H9 (cell line): Measurements from ENCODE around the gene RPLP1. TPM values are rescaled to one million over a fixed set of nuclear protein-coding genes. Genes with fewer than 3 reads are reported as not detected.
A peak's percentile ranks its signal among the peaks of the same experiment; 100 is the strongest.

Source experiments
- DNase-seq: peaks from one replicate; pipeline ENCODE4 v3.0.0-alpha.2; 2017
- H2AFZ ChIP-seq: one replicate; pipeline ENCODE4 v1.6.1; 2013; ENCODE audit warnings: mild to moderate bottlenecking, low read length, control low read depth, moderate library complexity
- H2AK5ac ChIP-seq: 2 replicates; pipeline ENCODE4 v1.6.1; 2013; ENCODE audit warnings: low read length, control low read depth, mixed read lengths; ENCODE audit not compliant: insufficient read length
- H2BK120ac ChIP-seq: one replicate; pipeline ENCODE4 v1.6.1; 2013; ENCODE audit warnings: low read depth, mild to moderate bottlenecking, low read length, control low read depth, inconsistent platforms; ENCODE audit not compliant: poor library complexity, severe bottlenecking
- H2BK12ac ChIP-seq: 2 replicates; pipeline ENCODE4 v1.6.1; 2013; ENCODE audit warnings: low read length, control low read depth, mixed read lengths, low read depth; ENCODE audit not compliant: insufficient read length
- H2BK15ac ChIP-seq: 2 replicates; pipeline ENCODE4 v1.6.1; 2013; ENCODE audit warnings: low read depth, low read length, control low read depth
- H2BK20ac ChIP-seq: one replicate; pipeline ENCODE4 v1.6.1; 2013; ENCODE audit warnings: low read depth, mild to moderate bottlenecking, low read length, control low read depth, inconsistent platforms; ENCODE audit not compliant: poor library complexity, severe bottlenecking
- H2BK5ac ChIP-seq: 2 replicates; pipeline ENCODE4 v1.6.1; 2013; ENCODE audit warnings: low read length, control low read depth, mixed read lengths; ENCODE audit not compliant: insufficient read length
- H3K14ac ChIP-seq: 2 replicates; pipeline ENCODE4 v1.6.1; 2013; ENCODE audit warnings: low read length, control low read depth; ENCODE audit not compliant: insufficient read depth
- H3K18ac ChIP-seq: 2 replicates; pipeline ENCODE4 v1.6.1; 2013; ENCODE audit warnings: low read depth, mild to moderate bottlenecking, mixed read lengths, low read length, control low read depth; ENCODE audit not compliant: insufficient read length
- H3K23ac ChIP-seq: 2 replicates; pipeline ENCODE4 v1.6.1; 2013; ENCODE audit warnings: low read length, control low read depth, mixed read lengths, low read depth; ENCODE audit not compliant: insufficient read length
- H3K23me2 ChIP-seq: 2 replicates; pipeline ENCODE4 v1.6.1; 2013; ENCODE audit warnings: low read depth, mild to moderate bottlenecking, mixed read lengths, low read length, control low read depth; ENCODE audit not compliant: insufficient read length, poor library complexity, severe bottlenecking
- H3K27ac ChIP-seq: 2 replicates; pipeline ENCODE4 v1.5.1; 2013; ENCODE audit warnings: low read length, control low read depth, mixed read lengths, low read depth; ENCODE audit not compliant: insufficient read length
- H3K27me3 ChIP-seq: 2 replicates; pipeline ENCODE4 v1.6.1; 2013; ENCODE audit warnings: low read length, control low read depth, inconsistent platforms; ENCODE audit not compliant: insufficient read depth
- H3K4ac ChIP-seq: 2 replicates; pipeline ENCODE4 v1.6.1; 2013; ENCODE audit warnings: low read depth, mild to moderate bottlenecking, control low read depth, inconsistent platforms, low read length, moderate library complexity
- H3K4me1 ChIP-seq: 2 replicates; pipeline ENCODE4 v1.6.1; 2013; ENCODE audit warnings: low read length, control low read depth, inconsistent platforms; ENCODE audit not compliant: insufficient read depth
- H3K4me2 ChIP-seq: 2 replicates; pipeline ENCODE4 v1.6.1; 2013; ENCODE audit warnings: low read length, control low read depth, mixed read lengths; ENCODE audit not compliant: insufficient read length, insufficient read depth
- H3K56ac ChIP-seq: 2 replicates; pipeline ENCODE4 v1.6.1; 2013; ENCODE audit warnings: low read depth, mild to moderate bottlenecking, mixed read lengths, low read length, control low read depth; ENCODE audit not compliant: insufficient read length
- H3K79me1 ChIP-seq: 2 replicates; pipeline ENCODE4 v1.6.1; 2013; ENCODE audit warnings: low read depth, mild to moderate bottlenecking, moderate library complexity, low read length, control low read depth, inconsistent platforms; ENCODE audit not compliant: insufficient read depth, poor library complexity, severe bottlenecking
- H3K79me2 ChIP-seq: 2 replicates; pipeline ENCODE4 v1.6.1; 2013; ENCODE audit warnings: low read length, control low read depth, inconsistent platforms; ENCODE audit not compliant: insufficient read depth
- H3K9ac ChIP-seq: 2 replicates; pipeline ENCODE4 v1.6.1; 2013; ENCODE audit warnings: low read length, control low read depth, mixed read lengths; ENCODE audit not compliant: insufficient read length; ENCODE audit errors: extremely low read depth
- H3K9me3 ChIP-seq: one replicate; pipeline ENCODE4 v1.6.1; 2013; ENCODE audit warnings: low read depth, low read length, inconsistent platforms; ENCODE audit not compliant: control insufficient read depth
- H3T11ph ChIP-seq: one replicate; pipeline ENCODE4 v1.6.1; 2013; ENCODE audit warnings: mild to moderate bottlenecking, low read length, control low read depth, inconsistent platforms
- H4K20me1 ChIP-seq: one replicate; pipeline ENCODE4 v1.6.1; 2013; ENCODE audit not compliant: control insufficient read depth, insufficient read length, insufficient read depth
- H4K5ac ChIP-seq: 2 replicates; pipeline ENCODE4 v1.6.1; 2013; ENCODE audit warnings: low read depth, mild to moderate bottlenecking, mixed read lengths, low read length, control low read depth; ENCODE audit not compliant: insufficient read length
- H4K8ac ChIP-seq: replicated peaks from 2 replicates; pipeline ENCODE4 v1.6.1; 2013; ENCODE audit warnings: low read length, control low read depth, mixed read lengths, low read depth; ENCODE audit not compliant: insufficient read length
- H4K91ac ChIP-seq: 2 replicates; pipeline ENCODE4 v1.6.1; 2013; ENCODE audit warnings: low read depth, mild to moderate bottlenecking, moderate library complexity, mixed read lengths, low read length, control low read depth; ENCODE audit not compliant: insufficient read length
- H3K27ac Mint-ChIP-seq, 3 experiments: 2 replicates in 2 of 3; 3 replicates in 1 of 3; pipeline ENCODE4 v1.8.0; 2020 to 2021; ENCODE audit warnings: mixed read lengths in 3 of 3, mild to moderate bottlenecking in 1 of 3, moderate library complexity in 1 of 3
- H3K27me3 Mint-ChIP-seq: 2 replicates; pipeline ENCODE4 v1.8.0; 2021; ENCODE audit warnings: low read depth, mild to moderate bottlenecking, moderate library complexity, mixed read lengths
- H3K36me3 Mint-ChIP-seq, 3 experiments: 2 replicates in 2 of 3; 3 replicates in 1 of 3; pipeline ENCODE4 v1.8.0; 2020 to 2021; ENCODE audit warnings: low read depth in 3 of 3, mixed read lengths in 3 of 3; ENCODE audit not compliant: insufficient read depth in 1 of 3
- H3K4me1 Mint-ChIP-seq, 2 experiments: 2 replicates each; pipeline ENCODE4 v1.8.0; 2020; ENCODE audit warnings: mixed read lengths in 2 of 2
- H3K4me3 Mint-ChIP-seq, 2 experiments: 2 replicates in 1 of 2; 3 replicates in 1 of 2; pipeline ENCODE4 v1.8.0; 2020 to 2021; ENCODE audit warnings: mild to moderate bottlenecking in 2 of 2, mixed read lengths in 2 of 2, moderate library complexity in 1 of 2
- H3K9me3 Mint-ChIP-seq, 2 experiments: 2 replicates in 1 of 2; 3 replicates in 1 of 2; pipeline ENCODE4 v1.8.0; 2020; ENCODE audit warnings: mild to moderate bottlenecking in 2 of 2, mixed read lengths in 2 of 2, moderate library complexity in 1 of 2
- CTCF ChIP-seq: fragments of 200-600 bp; sonication (generic); conservative IDR thresholded peaks from 3 replicates; pipeline ENCODE4 v1.8.0; 2021; ENCODE audit warnings: antibody characterized with exemption, mild to moderate bottlenecking
- WGBS: extraction: QIAGEN DNeasy Blood & Tissue Kit; methylation state at CpG from one replicate; pipeline ENCODE4 v1.1.7; 2013; ENCODE audit warnings: missing lambda C conversion rate, low lambda C conversion rate, mixed read lengths; ENCODE audit not compliant: insufficient read length; ENCODE audit errors: extremely low coverage; 5-methylcytosine and 5-hydroxymethylcytosine counted together
- total RNA-seq: library from RNA; stranded (reverse); gene quantifications from 2 replicates; pipeline ENCODE4 v1.2.1, GENCODE V29; 2021

RPLP1 gene
- total RNA-seq, 1 experiment from 2014 or later = 1,715 TPM

- H4K5ac ChIP-seq = no peak overlapping the region
- H2BK20ac ChIP-seq = no peak overlapping the region
- no peak overlapping the region for H3K4ac ChIP-seq
- peaks cover 4% of the 10 kb centered on the region; the same call in 1 of the 2 replicates for H3K79me2 ChIP-seq
- peak; percentile 51 for DNase-seq
- no peak overlapping the region for H3K18ac ChIP-seq
- H4K20me1 ChIP-seq = no peaks in the 10 kb centered on the region
- no CpG with 5 or more reads among the region's 9 CpGs for WGBS
- H3K27me3 ChIP-seq = no peaks in the 10 kb centered on the region
- H2AK5ac ChIP-seq = no peak overlapping the region
- H3K79me1 ChIP-seq = no peaks in the 10 kb centered on the region
- H2BK5ac ChIP-seq = no peak overlapping the region
- Mint-ChIP-seq H3K4me3 (no peak overlapping the region), H3K4me1 (peaks cover 5 to 7% of the 10 kb centered on the region in 2 experiments; a peak in 3 of 4 replicates), H3K27me3 (no peaks in the 10 kb centered on the region), H3K27ac (no peak overlapping the region), H3K9me3 (no peaks in the 10 kb centered on the region; a peak in 1 of 5 replicates), H3K36me3 (no peaks in the 10 kb centered on the region)
- no peaks in the 10 kb centered on the region for H3K9me3 ChIP-seq
- no peaks in the 10 kb centered on the region for H3K23me2 ChIP-seq
- no peak overlapping the region for H3K9ac ChIP-seq
- no peak overlapping the region for H3K56ac ChIP-seq
- H2BK15ac ChIP-seq = no peak overlapping the region
- peak; percentile 48; the same call in 2 of the 3 replicates for TF ChIP-seq CTCF
- no peak overlapping the region for H2BK12ac ChIP-seq
- H2AFZ ChIP-seq = no peak overlapping the region
- H3K4me1 ChIP-seq = no peaks in the 10 kb centered on the region
- no peak overlapping the region for H2BK120ac ChIP-seq
- H3K27ac ChIP-seq = no peak overlapping the region
- H3T11ph ChIP-seq = no peak overlapping the region
- H4K8ac ChIP-seq = no peak overlapping the region
- H3K23ac ChIP-seq = no peak overlapping the region
- no peak overlapping the region for H3K14ac ChIP-seq
- no peak overlapping the region for H3K4me2 ChIP-seq
- H4K91ac ChIP-seq = no peak overlapping the region
Observed at GRCh38 chr15:69410248-69410874, 42.3 kb upstream of the RPLP1 start.
